A549 treated with AZD2906 at 1 μM for 4 hours (cell line): ENCODE measurements around the gene TSN. TPM values are rescaled to one million over a fixed set of nuclear protein-coding genes. Genes with fewer than 3 reads are reported as not detected.

ENCODE experiments used
- total RNA-seq: library from RNA; stranded (reverse); fragments of 200-300 nt; extraction: Qiagen RNA extraction; gene quantifications from 5 replicates; pipeline ENCODE4 v1.2.3, GENCODE V29; 2022

Gene TSN
- total RNA-seq, result 54.3 to 60.3 TPM (median 59.0 TPM) in 5 replicates

DNA sequence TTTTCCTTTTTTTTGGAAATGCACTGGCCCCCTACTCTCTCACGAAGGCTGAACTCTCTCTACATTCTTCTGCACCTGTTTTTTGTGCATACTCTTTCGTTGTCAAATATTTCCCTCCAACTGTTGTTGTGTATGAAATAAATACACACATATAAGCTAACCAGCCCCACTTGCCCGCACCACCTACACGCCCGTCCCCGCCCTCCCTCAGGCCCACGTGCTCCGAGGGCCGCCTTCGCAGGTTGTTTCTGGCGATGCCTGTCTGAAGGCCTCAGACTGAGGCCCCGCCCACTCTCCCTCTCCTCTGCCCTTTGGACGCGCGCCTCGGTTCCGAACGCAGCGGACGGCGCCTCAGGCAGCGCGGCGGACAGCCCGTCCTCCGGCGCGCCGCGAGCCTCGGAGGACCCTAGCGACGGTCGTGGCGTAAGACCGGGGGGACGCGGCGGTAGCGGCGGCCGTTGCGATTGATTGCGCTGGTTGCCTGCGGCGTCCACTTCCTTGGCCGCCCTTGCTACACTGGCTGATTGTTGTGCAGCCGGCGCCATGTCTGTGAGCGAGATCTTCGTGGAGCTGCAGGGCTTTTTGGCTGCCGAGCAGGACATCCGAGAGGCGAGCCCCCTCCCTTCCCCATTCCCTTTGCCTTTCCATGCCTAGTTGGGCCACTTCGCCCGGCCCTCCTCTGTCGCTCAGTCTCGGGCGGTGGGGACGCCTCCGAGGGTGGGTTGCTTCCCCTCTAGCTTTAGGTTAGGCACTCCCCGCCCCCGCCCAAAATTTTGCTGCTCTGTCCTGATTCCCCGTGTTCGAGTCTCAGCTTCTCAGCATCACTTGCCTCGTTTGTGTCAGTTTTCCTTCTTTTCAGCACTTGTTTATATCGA is at the start of gene TSN:
TSS of gene TSN (plus strand) at position 415 of the 875 bp plus-strand sequence. CDS start at position 544, 129 bp downstream.

GRCh38 chr2:121736462-121737336 is 18.8 kb upstream of the TSN start, which contains the start of gene NIFK:
Gene NIFK, minus strand, starts transcription at chr2:121736875. Its CDS starts 25 bp downstream, at chr2:121736850.

Other genes starting within 250 kb of the TSN start
- not detected in 5 replicates for gene RNU4ATAC, start 224.8 kb upstream of the TSN start, total RNA-seq
- gene CLASP1, start 106.2 kb upstream of the TSN start, total RNA-seq, result 17.5 to 22.6 TPM (median 20.0 TPM) in 5 replicates
- gene NIFK, start 18.8 kb upstream of the TSN start, total RNA-seq, result 59.6 to 65.2 TPM (median 63.3 TPM) in 5 replicates